Fibroblast of skin of scalp (primary cell): Measurements from ENCODE around the gene DDX46.
A peak's percentile ranks its signal among the peaks of the same experiment; 100 is the strongest.
"Not testable (repeated sequence)": the region's sequence is repeated elsewhere in the genome, so short reads cannot be mapped to it uniquely, and the experiment has no call there.

Experiments used
- DNase-seq: peaks from one replicate; pipeline ENCODE4 v3.0.0-alpha.2; 2013

Gene DDX46

DNA sequence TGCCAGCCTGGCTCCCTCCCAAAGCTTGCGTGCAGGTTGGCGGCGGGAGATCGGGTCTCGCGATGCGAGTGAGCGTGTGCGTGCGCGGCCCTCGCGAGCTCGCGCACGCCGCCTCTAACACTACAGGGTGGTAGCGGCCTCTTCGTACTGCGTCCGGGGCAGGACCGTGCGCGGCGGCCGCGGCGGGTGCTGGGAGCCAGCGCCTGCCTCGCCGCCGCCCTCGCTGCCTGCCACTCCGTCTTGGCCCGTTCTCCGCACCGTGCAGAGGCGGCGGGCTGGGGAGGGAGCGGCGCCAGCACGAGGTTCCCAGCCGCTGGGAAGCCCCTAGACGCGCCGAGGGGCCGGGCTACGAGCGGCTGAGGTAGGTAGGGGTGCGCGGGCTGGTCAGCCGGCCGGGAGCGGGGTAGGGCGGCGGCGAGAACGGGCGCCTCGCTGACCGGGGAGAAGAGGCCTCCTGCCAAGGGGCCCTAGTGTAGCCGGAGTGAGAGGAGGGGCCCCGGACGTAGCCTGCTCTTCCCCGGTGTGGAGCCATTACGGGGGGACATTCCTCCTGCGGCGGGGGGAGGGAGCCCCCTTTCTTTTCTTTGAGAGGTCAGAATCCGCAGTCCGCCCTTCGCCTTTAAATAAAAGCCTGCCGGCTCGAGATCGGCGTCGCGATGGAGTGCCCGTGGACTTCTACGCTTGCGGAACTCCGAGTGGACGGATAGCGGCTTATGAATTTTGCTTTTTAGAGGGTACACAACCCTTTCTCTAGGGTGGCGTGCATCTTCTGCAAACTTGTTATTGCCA is 87.5 kb downstream of the DDX46 start, which contains the start of gene C5orf24:
Gene C5orf24, plus strand, starts transcription at position 117 of the 789 bp plus-strand sequence. CDS start 8,933 bp downstream, outside the sequence.
- peak; percentile 97 for DNase-seq

DNA sequence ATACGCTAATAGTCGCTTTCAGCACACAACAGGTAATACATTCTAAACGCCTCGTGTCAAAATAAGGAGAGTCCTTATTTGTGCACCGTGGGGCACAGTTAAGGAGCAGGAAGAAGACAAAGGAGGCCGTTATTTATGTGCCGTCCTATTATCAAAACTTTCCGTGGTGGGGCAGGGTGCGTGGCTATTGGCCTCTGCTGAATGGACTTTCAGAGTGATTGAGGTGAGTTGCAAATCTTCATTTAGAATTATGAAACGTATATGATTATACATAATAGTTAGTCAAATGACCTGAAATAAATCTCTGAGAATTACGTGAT is 88.0 kb downstream of the DDX46 start:
- DNase-seq = no peak

DNA sequence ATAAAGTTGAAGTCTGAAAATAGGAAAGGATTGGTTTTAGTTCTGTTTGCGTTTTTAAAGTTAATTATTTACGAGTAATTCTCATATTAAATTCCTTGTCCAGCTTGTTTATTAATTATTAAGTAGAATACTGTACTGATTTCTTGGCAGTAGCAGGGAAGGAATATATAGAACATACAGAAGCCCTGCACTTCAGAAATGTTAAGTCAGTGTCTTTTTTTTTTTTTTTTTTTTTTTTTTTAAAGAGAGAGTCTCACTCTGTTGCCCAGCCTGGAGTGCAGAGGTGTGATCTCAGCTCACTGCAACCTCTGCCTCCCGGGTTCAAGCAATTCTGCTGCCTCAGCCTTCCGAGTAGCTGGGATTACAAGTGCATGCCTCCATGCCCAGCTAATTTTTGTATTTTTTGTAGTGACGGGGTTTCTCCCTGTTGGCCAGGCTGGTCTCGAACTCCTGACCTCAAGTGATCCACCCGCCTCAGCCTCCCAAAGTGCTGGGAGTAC is 90.9 kb downstream of the DDX46 start:
- DNase-seq = not testable (repeated sequence)

DNA sequence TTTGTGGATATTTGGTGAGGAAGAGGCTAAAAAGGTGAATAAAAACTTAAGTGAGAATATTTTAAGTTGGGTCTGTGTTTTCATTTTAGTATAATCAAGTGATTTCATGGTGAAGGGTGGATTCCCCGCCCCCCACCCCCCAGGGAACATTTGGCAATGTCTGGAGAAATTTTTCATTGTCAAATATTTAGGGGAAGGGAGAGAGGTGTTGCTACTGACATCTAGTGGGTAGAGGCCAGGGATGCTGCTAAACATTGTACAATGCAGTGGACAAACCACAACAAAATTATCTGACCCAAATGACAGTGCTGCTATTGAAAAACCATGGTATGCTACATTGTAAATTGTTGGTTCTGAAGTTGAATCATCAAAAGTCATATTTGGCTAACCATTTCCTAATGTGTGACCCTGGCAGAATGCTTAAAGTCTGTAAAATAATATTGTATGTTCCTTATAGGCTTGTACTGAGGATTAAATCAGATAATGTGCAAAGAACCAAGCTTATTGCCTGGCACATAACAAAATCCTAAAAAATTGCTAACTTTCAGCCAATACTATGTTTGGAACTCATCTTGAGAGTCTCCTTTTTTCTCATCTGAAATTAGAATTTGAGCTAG is 92.8 kb downstream of the DDX46 start:
- peak; percentile 74 for DNase-seq

DNA sequence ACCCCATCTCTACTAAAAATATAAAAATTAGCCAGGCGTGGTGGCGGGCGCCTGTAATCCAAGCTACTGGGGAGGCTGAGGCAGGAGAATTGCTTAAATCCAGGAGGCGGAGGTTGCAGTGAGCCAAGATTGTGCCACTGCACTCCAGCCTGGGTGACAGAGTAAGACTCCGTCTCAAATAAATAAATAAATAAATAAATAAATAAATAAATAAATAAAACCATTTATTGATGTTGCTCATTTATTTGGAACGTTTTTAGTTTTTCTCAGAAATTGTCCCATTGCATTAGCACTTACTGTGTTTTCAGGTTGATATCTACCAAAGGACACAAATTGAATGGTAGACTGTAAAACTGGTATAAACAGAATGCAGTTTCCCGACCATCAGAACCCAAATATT is 97.9 kb downstream of the DDX46 start:
- DNase-seq = not testable (repeated sequence)

DNA sequence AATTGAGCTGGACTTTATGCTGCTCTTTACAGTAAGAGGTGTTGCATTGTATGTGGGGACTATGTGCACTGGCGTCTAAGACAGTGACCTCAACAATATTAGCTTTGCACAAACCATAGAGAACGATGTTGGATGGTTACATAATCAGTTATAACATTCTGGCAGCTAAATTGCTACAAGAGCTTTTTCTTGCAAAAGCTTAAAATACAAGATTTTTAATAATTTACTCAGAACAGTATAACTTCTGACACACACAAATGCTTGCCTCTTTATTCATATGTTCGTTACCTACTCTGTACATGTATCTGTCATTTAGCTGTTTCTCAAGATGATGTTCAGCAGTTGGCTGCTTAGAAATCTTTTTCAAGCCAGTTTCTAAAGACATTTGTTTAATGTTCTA is 98.8 kb downstream of the DDX46 start:
- no peak for DNase-seq

DNA sequence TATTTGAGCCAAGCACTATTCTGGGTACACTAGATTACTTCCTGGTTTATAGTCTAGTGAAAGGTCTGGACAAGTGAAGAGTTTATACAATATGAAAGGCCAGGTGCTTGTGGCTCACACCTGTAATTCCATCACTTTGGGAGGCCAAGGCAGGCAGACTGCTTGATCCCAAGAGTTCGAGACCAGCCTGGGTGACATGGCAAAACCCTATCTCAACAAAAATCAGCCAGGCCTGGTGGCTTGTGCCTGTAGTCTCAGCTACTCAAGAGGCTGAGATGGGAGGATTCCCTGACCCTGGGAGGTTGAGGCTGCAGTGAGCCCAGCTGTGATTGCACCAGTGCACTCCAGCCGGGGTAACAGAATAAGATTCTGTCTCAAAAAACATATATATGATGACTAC is 106.1 kb downstream of the DDX46 start:
- no peak for DNase-seq

DNA sequence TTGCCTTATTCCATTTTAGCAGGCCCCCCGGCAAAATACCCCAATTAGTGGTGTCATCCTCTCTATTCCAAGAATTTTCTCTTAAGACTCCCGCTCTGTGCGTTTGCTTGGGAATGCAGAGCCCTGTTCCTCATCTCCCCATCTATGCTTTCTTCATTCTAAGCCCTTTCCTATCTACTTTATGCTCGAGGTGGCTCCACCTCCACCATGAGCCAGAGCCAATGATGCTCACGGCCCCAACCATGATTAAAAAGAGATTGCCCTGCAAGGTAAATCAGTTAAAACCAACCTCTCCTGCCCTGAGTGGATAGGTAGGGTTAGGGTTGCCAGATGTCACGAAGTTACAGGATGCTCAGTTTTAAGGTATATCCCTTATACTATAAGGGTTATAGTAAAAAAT is 114.9 kb downstream of the DDX46 start:
- no peak for DNase-seq

DNA sequence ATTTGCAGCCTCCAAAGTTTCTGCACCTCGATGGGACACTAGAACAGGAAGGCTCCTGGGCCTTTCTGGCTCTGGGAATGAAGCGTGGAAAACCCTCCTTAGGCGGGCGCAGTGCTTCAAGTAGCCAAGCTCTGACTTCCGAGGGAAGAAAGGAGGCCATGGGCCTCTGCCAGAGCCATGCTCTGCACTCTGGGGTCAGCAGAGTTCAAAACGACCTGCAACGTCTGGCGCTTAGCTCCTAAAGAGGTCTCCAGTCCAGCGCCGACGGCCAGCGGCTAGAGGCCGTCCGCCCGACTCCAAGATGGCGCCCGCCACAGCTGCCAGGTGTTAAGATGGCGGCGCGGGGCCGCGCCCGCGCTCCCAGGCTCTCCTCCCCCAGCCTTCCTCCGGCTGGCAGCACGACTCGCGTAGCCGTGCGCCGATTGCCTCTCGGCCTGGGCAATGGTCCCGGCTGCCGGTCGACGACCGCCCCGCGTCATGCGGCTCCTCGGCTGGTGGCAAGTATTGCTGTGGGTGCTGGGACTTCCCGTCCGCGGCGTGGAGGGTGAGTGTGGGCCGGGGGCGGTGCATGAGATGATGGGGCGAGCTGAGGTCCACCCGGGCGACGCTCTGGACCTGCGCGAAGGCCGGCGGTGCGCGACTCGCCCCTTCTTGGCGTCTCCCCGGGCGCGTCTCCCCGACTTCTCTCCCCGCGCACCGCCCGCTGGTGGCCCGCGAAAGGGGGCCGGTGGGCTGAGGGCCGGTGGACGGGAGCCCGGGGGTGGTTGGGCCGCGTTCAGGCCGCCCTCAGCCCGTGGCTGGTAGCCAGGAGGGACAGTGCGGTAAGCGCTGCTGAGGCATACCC is 115.6 kb downstream of the DDX46 start, which contains the start of gene TXNDC15:
Gene TXNDC15, plus strand, starts transcription at position 385 of the 844 bp plus-strand sequence. Its CDS starts 57 bp downstream, at position 442.
- peak; percentile 86 for DNase-seq

DNA sequence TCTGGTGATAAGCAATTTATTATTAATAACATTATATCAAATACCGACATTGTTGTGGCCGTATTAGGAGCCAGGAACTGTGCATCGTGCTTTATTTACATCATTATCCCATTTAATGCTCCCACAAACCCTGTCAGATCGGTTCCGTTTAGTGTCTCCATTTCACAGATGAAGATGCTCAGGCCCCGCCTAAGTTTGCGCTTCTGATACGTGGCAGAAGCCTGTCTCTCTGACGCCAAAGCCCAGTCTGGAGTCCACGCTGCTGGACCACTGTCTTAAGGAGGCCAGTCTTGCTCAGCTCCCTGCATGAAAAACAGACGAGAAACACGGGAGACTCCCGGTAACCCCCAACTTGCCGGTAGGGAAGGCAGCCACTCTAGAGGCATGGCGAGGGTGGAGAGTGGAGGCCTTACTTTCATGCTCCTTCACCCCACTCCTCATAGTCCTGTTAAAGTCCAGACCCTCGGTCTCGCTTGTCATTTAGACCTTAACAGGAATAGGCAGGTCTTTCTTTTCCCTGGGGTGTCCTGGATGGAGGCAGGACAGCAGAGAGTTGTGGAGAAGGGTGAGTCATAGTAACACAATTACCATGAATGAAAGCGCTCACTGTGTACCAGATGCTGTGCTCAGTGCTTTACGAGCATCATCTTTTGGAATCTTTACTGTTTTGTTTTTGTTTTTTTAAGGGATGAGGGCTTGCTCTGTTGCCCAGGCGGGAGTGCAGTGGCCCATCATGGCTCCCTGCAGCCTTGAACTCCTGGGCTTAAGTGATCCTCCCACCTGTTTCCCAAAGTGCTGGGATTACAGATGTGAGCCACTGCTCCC is 116.5 kb downstream of the DDX46 start:
- DNase-seq = peak; percentile 90

DNA sequence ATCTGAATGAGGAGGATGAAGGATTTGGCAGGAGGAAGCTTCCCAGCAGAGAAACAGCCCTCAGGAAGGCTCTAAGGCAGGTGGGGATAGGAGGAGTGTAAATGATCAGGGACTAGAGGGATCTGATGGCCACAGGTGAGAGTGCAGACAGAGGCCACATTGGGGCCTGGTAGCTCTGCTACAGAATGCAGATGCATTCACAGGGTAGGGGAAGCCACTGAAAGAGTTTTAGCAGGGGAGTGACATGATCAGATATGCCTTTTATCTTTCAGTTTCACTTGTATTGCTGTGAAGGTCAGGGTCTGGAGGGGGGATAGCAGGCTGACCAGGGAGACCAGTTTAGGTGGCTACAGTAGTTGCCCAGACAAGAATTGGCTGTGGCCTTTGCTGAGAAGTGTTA is 118.6 kb downstream of the DDX46 start:
- DNase-seq = no peak

DNA sequence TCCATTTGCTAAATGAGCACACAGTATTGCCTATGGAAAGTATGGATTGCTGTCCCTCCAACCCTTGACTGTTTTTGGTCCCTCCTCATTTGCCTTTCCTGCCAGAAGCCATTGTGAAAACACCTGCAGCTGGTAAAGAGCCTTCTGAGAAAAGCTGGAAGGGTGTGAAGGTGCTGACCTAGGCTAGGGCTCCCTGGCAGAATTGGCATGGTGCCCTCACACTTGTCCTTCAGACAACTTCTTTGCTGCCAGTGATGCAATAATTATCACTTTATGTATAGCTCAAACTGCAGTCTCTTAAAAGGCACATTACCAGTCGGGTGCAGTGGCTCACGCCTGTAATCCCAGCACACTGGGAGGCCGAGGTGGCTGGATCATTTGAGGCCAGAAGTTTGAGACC is 119.8 kb downstream of the DDX46 start:
- DNase-seq = no peak

DNA sequence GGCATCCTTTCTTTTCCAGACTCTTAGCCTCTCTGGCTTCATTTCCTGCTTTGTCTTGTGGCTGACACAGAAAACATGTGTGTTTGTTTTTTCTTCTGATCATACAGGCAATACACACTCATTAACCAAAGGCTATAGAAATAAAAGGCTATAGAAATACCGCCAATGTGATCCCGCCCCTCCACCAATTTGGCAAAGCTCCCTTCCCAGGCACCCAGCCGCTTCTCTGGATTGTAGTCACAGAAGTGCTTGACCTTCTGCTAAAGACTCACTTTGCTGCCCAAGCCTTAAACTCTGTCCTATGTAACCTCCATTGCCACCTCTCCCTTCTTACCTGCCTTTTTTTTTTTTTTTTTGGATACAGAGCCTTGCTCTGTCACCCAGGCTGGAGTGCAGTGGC is 120.9 kb downstream of the DDX46 start:
- no peak for DNase-seq
